Right hindlimb (tissue), 1 donor: Measurements from ENCODE around the gene RBM47.
"Not testable (repeated sequence)": the region's sequence is repeated elsewhere in the genome, so short reads cannot be mapped to it uniquely, and the experiment has no call there.

ENCODE experiments used
- DNase-seq: peaks from one replicate; pipeline ENCODE4 v3.0.0-alpha.2; 2018

Gene RBM47

GRCh38 chr4:40437741-40438383, 191.8 kb downstream of the RBM47 start:
- no peak for DNase-seq

DNA sequence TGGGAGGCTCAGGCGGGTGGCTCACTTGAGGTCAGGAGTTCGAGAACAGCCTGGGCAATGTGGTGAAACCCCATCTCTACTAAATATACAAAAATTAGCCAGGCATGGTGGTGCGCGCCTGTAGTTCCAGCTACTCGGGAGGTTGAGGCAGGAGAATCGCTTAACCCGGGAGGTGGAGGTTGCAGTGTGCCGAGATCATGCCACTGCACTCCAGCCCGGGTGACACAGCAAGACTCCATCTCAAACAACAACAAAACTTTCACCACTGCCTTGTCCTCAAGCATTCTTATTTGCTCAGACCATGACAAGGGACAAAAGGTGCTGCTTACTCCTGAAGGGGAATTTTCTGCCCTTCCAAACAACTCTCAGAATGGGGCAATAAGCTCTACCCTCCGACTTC, 194.4 kb downstream of the RBM47 start:
- not testable (repeated sequence) for DNase-seq

- no peak for DNase-seq
These were observed 195.5 kb downstream of the RBM47 start for GRCh38 chr4:40434126-40434687.

GRCh38 chr4:40432504-40432903, 197.2 kb downstream of the RBM47 start:
- DNase-seq, result no peak

- DNase-seq, result not testable (repeated sequence)
These were observed 201.8 kb downstream of the RBM47 start for GRCh38 chr4:40427871-40428270.

DNA sequence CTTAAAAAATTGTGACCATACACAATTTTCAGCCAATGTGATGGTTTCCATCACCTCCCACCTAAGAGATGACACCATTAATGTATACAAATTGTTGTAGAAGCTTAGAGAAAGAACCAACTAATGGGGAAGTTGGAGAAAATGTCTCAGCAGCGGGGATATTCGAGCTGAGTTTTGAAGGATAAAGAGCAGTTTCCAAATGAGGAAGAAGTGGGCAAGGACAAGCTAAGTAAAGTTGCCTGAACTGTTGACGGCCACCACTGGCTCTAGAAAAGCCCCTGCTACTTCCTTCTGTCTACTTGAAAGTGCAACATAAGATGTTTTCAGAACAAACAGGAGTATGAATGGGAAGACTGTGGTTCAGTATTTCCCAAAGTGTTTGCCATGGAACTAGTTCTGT, 202.5 kb downstream of the RBM47 start:
- no peak for DNase-seq

GRCh38 chr4:40425799-40426574, 203.7 kb downstream of the RBM47 start:
- no peak for DNase-seq

GRCh38 chr4:40423735-40424134, 205.9 kb downstream of the RBM47 start:
- no peak for DNase-seq

DNA sequence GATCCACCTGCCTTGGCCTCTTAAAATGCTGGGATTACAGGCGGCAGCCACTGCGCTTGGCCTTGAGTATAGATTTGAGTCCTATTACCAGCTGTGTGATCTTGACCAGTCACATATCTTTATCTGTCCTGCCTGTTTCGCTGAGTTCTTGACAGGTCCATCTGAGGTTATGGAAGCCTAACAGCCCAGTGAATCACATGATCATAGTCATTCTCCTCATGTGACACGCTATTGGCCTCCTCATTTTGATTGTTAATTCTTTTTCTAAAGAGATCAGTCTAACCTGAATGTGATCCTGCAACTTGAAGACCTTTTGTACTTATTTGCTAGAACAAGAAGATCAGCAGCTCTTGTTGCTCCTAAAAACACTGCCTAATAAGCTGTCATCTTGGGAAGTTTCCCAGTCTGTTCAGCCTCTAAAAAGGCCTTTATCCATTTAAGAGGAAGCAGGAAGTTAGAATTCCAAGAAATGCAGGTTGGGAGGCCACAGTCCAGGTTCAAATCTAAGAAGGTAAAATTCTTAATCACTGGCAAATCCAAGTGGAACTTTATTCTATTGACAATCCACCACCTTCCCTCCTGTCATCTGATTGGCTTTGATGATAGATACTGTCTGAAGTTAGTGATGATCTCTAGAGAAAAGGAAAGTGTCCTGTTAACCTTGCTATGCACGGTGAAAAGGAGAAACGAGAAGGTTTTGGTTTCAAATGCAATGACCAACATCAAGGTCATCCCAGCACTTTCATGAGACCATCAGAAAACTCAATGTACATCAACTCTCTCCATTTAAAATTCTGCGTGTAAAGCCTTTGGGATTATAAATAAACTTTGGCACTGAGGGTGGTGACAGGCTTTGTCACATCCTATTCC, 207.6 kb downstream of the RBM47 start:
- no peak for DNase-seq

GRCh38 chr4:40419231-40419912, 210.3 kb downstream of the RBM47 start:
- no peak for DNase-seq

DNA sequence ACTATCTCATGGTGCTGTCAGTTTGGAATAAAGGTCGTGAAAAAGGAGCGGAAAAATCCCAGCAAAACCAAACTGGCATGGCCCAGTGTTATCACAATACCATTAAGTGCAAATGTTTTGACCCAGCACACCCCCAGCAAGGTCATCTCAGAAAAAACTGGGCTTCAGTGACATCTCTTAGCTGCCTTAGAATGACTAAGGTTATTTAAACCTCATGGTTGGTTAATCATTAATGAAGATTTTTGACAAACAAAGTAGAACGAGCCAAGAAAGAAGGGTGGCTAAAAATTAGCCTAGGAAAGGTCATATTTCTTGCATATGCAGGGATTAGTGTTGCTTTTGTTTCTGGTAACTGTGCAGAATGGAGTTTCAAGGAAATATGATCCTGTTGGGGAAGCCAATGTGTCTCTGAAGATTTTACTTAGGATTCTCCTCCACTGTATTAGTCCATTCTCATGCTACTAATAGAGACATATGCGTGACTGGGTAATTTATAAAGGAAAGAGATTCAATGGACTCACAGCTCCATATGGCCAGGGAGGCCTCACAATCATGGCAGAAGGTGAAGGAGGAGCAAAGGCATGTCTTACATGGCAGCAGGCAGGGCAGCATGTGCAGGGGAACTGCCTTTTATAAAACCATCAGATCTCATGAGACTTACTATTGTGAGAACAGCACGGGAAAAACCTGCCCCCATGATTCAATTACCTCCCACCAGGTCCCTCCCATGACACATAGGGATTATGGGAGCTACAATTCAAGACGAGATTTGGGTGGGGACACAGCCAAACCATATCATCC, 211.0 kb downstream of the RBM47 start:
- DNase-seq, result no peak

DNA sequence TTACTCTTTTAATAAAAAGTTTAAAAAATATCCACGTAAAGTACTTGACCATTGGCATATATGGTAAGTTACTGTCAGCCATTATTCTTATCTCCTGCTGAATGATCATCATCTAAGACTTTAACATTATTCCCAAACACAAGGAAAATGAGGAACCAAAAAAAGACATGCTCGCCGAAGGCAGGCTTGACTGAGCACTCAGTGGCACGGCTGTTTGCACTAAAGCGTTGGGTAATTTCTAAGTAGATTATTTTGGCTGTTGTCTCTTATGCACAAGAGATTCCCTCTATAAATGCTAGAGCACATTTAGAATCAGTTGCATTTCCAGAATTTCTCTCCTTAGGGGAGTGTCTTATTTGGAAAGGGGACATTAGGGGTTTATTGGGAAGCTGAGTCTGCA, 211.7 kb downstream of the RBM47 start:
- DNase-seq, result no peak

GRCh38 chr4:40414673-40415072, 215.0 kb downstream of the RBM47 start:
- no peak for DNase-seq

GRCh38 chr4:40412866-40413795, 216.5 kb downstream of the RBM47 start:
- no peak for DNase-seq

DNA sequence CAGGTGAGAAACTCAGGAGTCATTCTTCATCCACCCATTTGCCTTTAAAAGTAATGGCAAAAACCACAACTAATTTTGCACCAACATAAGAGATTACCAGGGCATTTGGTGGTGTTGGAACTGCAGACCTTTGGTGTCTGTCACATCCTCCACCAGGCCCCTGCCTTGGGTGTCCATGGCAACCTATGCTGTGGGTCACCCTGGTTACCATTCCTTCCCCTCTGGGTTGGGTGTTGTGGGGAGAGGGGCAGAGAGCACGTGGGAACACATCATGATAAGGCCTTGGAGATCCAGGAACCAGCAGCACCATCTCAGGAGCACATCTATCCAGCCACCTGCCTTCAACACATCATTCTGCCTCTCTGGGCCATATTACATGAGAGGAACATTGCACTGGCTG, 217.3 kb downstream of the RBM47 start:
- no peak for DNase-seq

DNA sequence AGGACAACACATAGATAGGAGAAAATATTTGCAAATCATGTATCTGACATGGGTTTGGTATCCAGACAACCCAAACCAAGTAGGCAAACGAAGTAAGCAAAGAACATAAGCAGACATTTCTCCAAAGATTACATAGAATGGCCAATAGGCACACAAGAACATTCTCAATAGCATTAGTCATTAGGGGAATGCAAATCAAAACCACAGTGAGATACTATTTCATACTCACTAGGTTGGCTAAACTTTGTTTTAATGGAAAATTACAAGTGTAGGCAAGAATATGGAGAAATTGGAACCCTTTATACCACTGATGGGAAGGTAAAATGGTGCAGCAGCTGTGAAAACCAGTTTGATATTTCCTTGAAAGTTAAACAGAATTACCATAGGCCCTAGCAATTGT, 219.8 kb downstream of the RBM47 start:
- DNase-seq, result no peak

DNA sequence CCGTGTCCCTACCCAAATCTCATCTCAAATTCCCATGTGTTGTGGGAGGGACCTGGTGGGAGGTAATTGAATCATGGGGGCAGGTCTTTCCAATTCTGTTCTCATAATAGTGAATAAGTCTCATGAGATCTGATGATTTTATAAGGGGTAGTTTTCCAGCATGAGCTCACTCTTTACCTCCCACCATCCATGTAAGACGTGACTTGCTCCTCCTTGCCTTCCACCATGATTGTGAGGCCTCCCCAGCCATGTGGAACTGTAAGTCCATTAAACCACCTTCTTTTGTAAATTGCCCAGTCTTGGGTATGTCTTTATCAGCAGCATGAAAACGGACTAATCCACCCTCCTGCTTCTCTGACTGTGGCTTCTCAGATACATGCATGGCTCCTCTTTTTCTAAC, 222.2 kb downstream of the RBM47 start:
- DNase-seq, result not testable (repeated sequence)

- DNase-seq, result no peak
These were observed 223.3 kb downstream of the RBM47 start for GRCh38 chr4:40406340-40406739.

DNA sequence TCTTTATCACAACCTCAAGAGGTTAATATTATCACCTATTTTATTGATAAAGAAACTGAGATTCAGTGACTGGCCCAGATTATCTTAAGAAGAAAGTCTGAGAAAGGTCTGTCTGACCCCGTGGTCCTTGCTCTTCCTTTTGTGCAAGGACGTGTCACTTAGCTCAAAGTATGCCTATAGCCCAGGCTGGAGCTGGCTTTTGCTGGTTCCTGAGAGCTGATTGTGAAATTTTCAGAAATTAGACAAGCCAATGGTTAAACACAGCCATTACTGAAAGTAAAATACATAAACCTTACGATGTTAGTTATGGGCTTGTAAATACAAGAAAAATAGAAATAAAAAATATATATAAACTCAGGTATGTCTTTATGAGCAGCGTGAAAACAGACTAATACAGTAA, 224.5 kb downstream of the RBM47 start:
- DNase-seq, result no peak

- DNase-seq, result no peak
These were observed 226.6 kb downstream of the RBM47 start for GRCh38 chr4:40403081-40403480.

GRCh38 chr4:40402556-40402955, 227.1 kb downstream of the RBM47 start:
- DNase-seq, result no peak
